Right cardiac atrium (tissue), 5 donors: ENCODE data around the gene PRDX2. TPM values are rescaled to one million over a fixed set of nuclear protein-coding genes. Genes with fewer than 3 reads are reported as not detected.
"Not testable (repeated sequence)": the region's sequence is repeated elsewhere in the genome, so short reads cannot be mapped to it uniquely, and the experiment has no call there.

Experiments used
- ATAC-seq, 2 donors: fragments of 200-7000 bp; cut with Tn5 transposase; one replicate each; pipeline versions ENCODE4 v1.8.0 to v1.9.1; 2020; ENCODE audit warnings: moderate library complexity in 2 of 2, mild to moderate bottlenecking in 1 of 2
- DNase-seq, 3 donors: peaks; one replicate each; pipeline ENCODE4 v3.0.0-alpha.2; 2020
- H3K27ac ChIP-seq: one replicate; pipeline ENCODE4 v1.5.1; 2013; ENCODE audit warnings: mild to moderate bottlenecking, low read length, control low read depth, moderate library complexity
- H3K27me3 ChIP-seq: one replicate; pipeline ENCODE4 v1.6.1; 2013; ENCODE audit not compliant: control insufficient read depth, insufficient read depth
- H3K4me1 ChIP-seq: one replicate; pipeline ENCODE4 v1.6.1; 2013; ENCODE audit warnings: low read length; ENCODE audit not compliant: control insufficient read depth, insufficient read depth
- H3K4me3 ChIP-seq: one replicate; pipeline ENCODE4 v1.5.1; 2013; ENCODE audit warnings: low read length, control low read depth
- H3K9me3 ChIP-seq: one replicate; pipeline ENCODE4 v1.6.1; 2013; ENCODE audit warnings: low read length; ENCODE audit not compliant: control insufficient read depth
- WGBS: extraction: QIAGEN DNeasy Blood & Tissue Kit; methylation state at CpG from one replicate; pipeline ENCODE4 v1.1.7; 2013; 5-methylcytosine and 5-hydroxymethylcytosine counted together
- intact Hi-C, 4 donors: fragments of 100-400 bp; cut with DNase I; formaldehyde crosslinking; loops; one replicate each; pipeline versions ENCODE4 v1.11.0 to v1.14.0; 2022 to 2023
- polyA plus RNA-seq: library from polyadenylated mRNA; stranded (reverse); fragments of 200-250 nt; gene quantifications from one replicate; pipeline ENCODE4 v1.2.3, GENCODE V29; 2013
- total RNA-seq, 4 donors: library from RNA; stranded (reverse); fragmentation: NEBNext Ultra II Directional; extraction: Animal tissue kit (Norgen Biotek cat#: 25700); gene quantifications; one replicate each; pipeline ENCODE4 v1.2.1, GENCODE V29; 2021
- donor health status: healthy with polysubstance abuse.
- donor health status: DM: no; HTN: yes; CAD: no.
- donor health status: DM: no; HTN: no; CAD: no.
- donor health status: DM: no; HTN: yes; CAD: no; lungs with severe emphysema.
- donor health status: DM: yes; HTN: yes; CAD: no.

The PRDX2 gene
- total and polyA plus RNA-seq, 5 donors, result 595 to 834 (median 683) TPM

GRCh38 chr19:12825254-12826131 lies 23.9 kb upstream of the PRDX2 start:
- DNase-seq (no peak), ATAC-seq (peak in 1 of 2 donors; percentile 25)
- Histone ChIP-seq H3K27me3 (no peaks in the 10 kb centered on the region), H3K27ac (no peak overlapping the region), H3K4me3 (no peak overlapping the region), H3K4me1 (no peaks in the 10 kb centered on the region), H3K9me3 (no peaks in the 10 kb centered on the region)
- 4% methylated on average over 46 of the region's 46 CpGs for WGBS
- intact Hi-C loops, result no loop called here

GRCh38 chr19:12821761-12822160 lies 20.2 kb upstream of the PRDX2 start:
- 80% methylated on average over 2 of the region's 2 CpGs for WGBS
- Histone ChIP-seq H3K4me3 (no peak overlapping the region), H3K4me1 (no peaks in the 10 kb centered on the region), H3K27me3 (no peaks in the 10 kb centered on the region), H3K27ac (no peak overlapping the region), H3K9me3 (no peaks in the 10 kb centered on the region)
- intact Hi-C loops, result no loop called here
- ATAC-seq (no peak), DNase-seq (no peak)

GRCh38 chr19:12817810-12818209 lies 16.2 kb upstream of the PRDX2 start:
- ATAC-seq, H3K27ac ChIP-seq, H3K27me3 ChIP-seq, H3K9me3 ChIP-seq, intact Hi-C loops, H3K4me1 ChIP-seq, H3K4me3 ChIP-seq: not testable (repeated sequence)
- peak in 1 of 3 donors; percentile 25 for DNase-seq
- 94% methylated on average over 11 of the region's 11 CpGs for WGBS

GRCh38 chr19:12817188-12817587 lies 15.6 kb upstream of the PRDX2 start:
- H3K27me3 ChIP-seq, intact Hi-C loops, H3K27ac ChIP-seq, DNase-seq, H3K4me3 ChIP-seq, H3K4me1 ChIP-seq, H3K9me3 ChIP-seq, ATAC-seq: not testable (repeated sequence)
- WGBS, result 92% methylated on average over 6 of the region's 6 CpGs

GRCh38 chr19:12815088-12815487 lies 13.5 kb upstream of the PRDX2 start:
- Histone ChIP-seq H3K27me3 (no peaks in the 10 kb centered on the region), H3K4me1 (no peaks in the 10 kb centered on the region), H3K4me3 (no peak overlapping the region), H3K27ac (no peak overlapping the region), H3K9me3 (no peaks in the 10 kb centered on the region)
- intact Hi-C loops, result no loop called here
- ATAC-seq (no peak), DNase-seq (no peak)
- 89% methylated on average over 7 of the region's 7 CpGs for WGBS

GRCh38 chr19:12806242-12807081 lies 4.9 kb upstream of the PRDX2 start, which contains the start of gene RNASEH2A:
Gene RNASEH2A (plus strand): TSS chr19:12806584. CDS start chr19:12806674, 90 bp downstream.
- intact Hi-C loops, result no loop called here
- H3K27me3 ChIP-seq, result no peaks in the 10 kb centered on the region
- peak; percentile 92 to 97 (median 97) for DNase-seq
- H3K27ac ChIP-seq, result peak within 1 kb of the TSS; percentile 1
- ATAC-seq, result peak; percentile 92
- WGBS, result 4% methylated on average over 66 of the region's 66 CpGs
- no peaks in the 10 kb centered on the region for H3K9me3 ChIP-seq
- peaks cover 4% of the 10 kb centered on the region for H3K4me1 ChIP-seq
- peak within 1 kb of the TSS; percentile 27 for H3K4me3 ChIP-seq

- H3K27me3 ChIP-seq, result no peaks in the 10 kb centered on the region
- H3K4me1 ChIP-seq, result peaks cover 9% of the 10 kb centered on the region
- H3K4me3 ChIP-seq, result no peak overlapping the region
- H3K27ac ChIP-seq, result no peak overlapping the region
- intact Hi-C loops, result loop anchor here in 3 of 4 donors (5.0 kb wide), 1 partner anchor 37 kb away; no protein-coding TSS in a partner anchor
- H3K9me3 ChIP-seq, result no peaks in the 10 kb centered on the region
- ATAC-seq (no peak), DNase-seq (no peak)
- 94% methylated on average over 26 of the region's 26 CpGs for WGBS
Measured at GRCh38 chr19:12804051-12804450, 2.5 kb upstream of the PRDX2 start.

GRCh38 chr19:12802267-12803106 lies 887 bp upstream of the PRDX2 start:
- ATAC-seq, result peak in 1 of 2 donors; percentile 2
- Histone ChIP-seq H3K9me3 (no peaks in the 10 kb centered on the region), H3K27me3 (no peaks in the 10 kb centered on the region), H3K4me1 (peaks cover 9% of the 10 kb centered on the region), H3K4me3 (peak overlapping the region; percentile 69), H3K27ac (peak overlapping the region; percentile 0)
- intact Hi-C loops, result loop anchor here in 3 of 4 donors (5.0 kb wide), 1 partner anchor 35 kb away; no protein-coding TSS in a partner anchor
- 40% methylated on average over 22 of the region's 22 CpGs for WGBS
- peak in 1 of 3 donors; percentile 65 for DNase-seq

GRCh38 chr19:12800923-12801465 lies 606 bp downstream of the PRDX2 start:
- Histone ChIP-seq H3K9me3 (no peaks in the 10 kb centered on the region), H3K4me3 (peak overlapping the region; percentile 69), H3K27ac (peak overlapping the region; percentile 67), H3K27me3 (no peaks in the 10 kb centered on the region), H3K4me1 (peaks cover 5% of the 10 kb centered on the region)
- intact Hi-C loops, result loop anchor here in 3 of 4 donors (5.0 kb wide), 1 partner anchor 34 kb away; no protein-coding TSS in a partner anchor
- ATAC-seq (peak; percentile 37 to 41), DNase-seq (peak in 2 of 3 donors; percentile 64 to 74)
- 9% methylated on average over 38 of the region's 38 CpGs for WGBS

- no peak for ATAC-seq
- Histone ChIP-seq H3K27ac (no peak overlapping the region), H3K4me1 (peaks cover 5% of the 10 kb centered on the region), H3K27me3 (no peaks in the 10 kb centered on the region), H3K9me3 (no peaks in the 10 kb centered on the region), H3K4me3 (no peak overlapping the region)
- intact Hi-C loops, result loop anchor here in 3 of 4 donors (5.0 kb wide), 1 partner anchor 33 kb away; no protein-coding TSS in a partner anchor
- DNase-seq, result no peak
- 79% methylated on average over 1 of the region's 1 CpG for WGBS
Measured at GRCh38 chr19:12800466-12800770, 1.2 kb downstream of the PRDX2 start.
